Measurements from ENCODE around the gene UBASH3A.

DNA sequence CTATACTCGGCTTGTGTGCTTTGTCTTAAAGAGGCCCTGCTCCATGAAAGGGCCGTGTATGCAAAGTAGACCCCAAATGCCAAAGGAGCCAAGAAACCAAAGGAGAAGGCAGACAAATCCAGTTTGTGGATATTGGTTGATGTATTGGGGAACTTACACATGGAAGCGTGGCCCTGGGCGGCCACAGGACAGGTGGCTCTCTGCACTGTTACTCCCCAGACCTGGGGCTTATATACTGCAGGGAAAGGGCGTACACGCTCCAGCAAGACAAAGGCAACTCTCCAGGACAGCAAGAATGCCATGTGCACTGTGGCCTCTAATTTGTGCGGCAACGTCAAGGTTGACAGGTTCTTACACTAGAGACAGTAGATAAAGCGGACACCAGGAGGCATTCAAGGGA is 67.5 kb downstream of the UBASH3A start:
- TF ChIP-seq, protein P1, sequence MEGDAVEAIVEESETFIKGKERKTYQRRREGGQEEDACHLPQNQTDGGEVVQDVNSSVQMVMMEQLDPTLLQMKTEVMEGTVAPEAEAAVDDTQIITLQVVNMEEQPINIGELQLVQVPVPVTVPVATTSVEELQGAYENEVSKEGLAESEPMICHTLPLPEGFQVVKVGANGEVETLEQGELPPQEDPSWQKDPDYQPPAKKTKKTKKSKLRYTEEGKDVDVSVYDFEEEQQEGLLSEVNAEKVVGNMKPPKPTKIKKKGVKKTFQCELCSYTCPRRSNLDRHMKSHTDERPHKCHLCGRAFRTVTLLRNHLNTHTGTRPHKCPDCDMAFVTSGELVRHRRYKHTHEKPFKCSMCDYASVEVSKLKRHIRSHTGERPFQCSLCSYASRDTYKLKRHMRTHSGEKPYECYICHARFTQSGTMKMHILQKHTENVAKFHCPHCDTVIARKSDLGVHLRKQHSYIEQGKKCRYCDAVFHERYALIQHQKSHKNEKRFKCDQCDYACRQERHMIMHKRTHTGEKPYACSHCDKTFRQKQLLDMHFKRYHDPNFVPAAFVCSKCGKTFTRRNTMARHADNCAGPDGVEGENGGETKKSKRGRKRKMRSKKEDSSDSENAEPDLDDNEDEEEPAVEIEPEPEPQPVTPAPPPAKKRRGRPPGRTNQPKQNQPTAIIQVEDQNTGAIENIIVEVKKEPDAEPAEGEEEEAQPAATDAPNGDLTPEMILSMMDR (conservative IDR thresholded peaks at IDR 0.05 in 1 of 2, IDR thresholded peaks at IDR 0.05 in 1 of 2; ENCODE audit: low read depth in 1 of 2, low read length in 2 of 2), result no peak
- TF ChIP-seq EZH2 (IDR thresholded peaks at IDR 0.05; ENCODE audit: low read length, missing control alignments), result no peak
